Endothelial cell of umbilical vein (primary cell): ENCODE measurements around the gene REXO2. TPM values are rescaled to one million over a fixed set of nuclear protein-coding genes. Genes with fewer than 3 reads are reported as not detected.

ENCODE experiments used
- BruUV-seq: library from RNA; stranded (reverse); fragments of 400-500 nt; replicated peaks from 2 replicates; lab custom pipeline; 2021; lab: Mats Ljungman, UMichigan
- CTCF ChIA-PET: fragments of 300-600, 350-600 bp; sonication (Branson Sonifier 250); formaldehyde crosslinking; loops from one replicate; lab custom pipeline; 2021; ENCODE audit warnings: antibody characterized with exemption, inconsistent platforms; lab: Charles Lee
- POLR2A ChIA-PET: fragments of 300-600, 350-600 bp; sonication (Branson Sonifier 250); formaldehyde crosslinking; loops from one replicate; lab custom pipeline; 2021; ENCODE audit warnings: antibody characterized with exemption, inconsistent platforms; lab: Charles Lee
- DNase-seq: peaks from one replicate; pipeline ENCODE4 v3.0.0-alpha.2; 2011; ENCODE audit warnings: low read depth, low spot score
- FAIRE-seq: peaks from 2 replicates; lab custom pipeline; 2011; peaks lifted over from hg19 to GRCh38; lab: Jason Lieb, UNC
- H2AFZ ChIP-seq: 2 replicates; pipeline ENCODE4 v1.6.0; 2012; ENCODE audit warnings: low read depth, low read length, control low read depth, inconsistent platforms
- H3K27ac ChIP-seq: 2 replicates; pipeline ENCODE4 v1.5.1; 2011; ENCODE audit warnings: low read depth, mild to moderate bottlenecking, control low read depth, low read length, moderate library complexity; ENCODE audit not compliant: insufficient read depth
- H3K27me3 ChIP-seq, 2 experiments: 2 replicates each; pipeline versions ENCODE4 v1.6.0 to v1.6.1; 2011; ENCODE audit warnings: low read length in 2 of 2, mixed read lengths in 1 of 2; ENCODE audit not compliant: control insufficient read depth in 2 of 2, insufficient read depth in 2 of 2
- H3K36me3 ChIP-seq, 2 experiments: 2 replicates in 1 of 2; 3 replicates in 1 of 2; pipeline ENCODE4 v1.5.1; 2011; ENCODE audit warnings: low read length in 2 of 2, mild to moderate bottlenecking in 1 of 2, moderate library complexity in 1 of 2; ENCODE audit not compliant: control insufficient read depth in 2 of 2, insufficient read depth in 2 of 2; ENCODE audit errors: extremely low read depth in 1 of 2
- H3K4me1 ChIP-seq: 3 replicates; pipeline ENCODE4 v1.5.1; 2011; ENCODE audit warnings: mild to moderate bottlenecking, low read length; ENCODE audit not compliant: control insufficient read depth, insufficient read depth; ENCODE audit errors: extremely low read depth
- H3K4me2 ChIP-seq: 2 replicates; pipeline ENCODE4 v1.6.1; 2011; ENCODE audit warnings: low read length, control low read depth, mixed read lengths; ENCODE audit not compliant: insufficient read depth
- H3K4me3 ChIP-seq, 3 experiments: fragments of 200-600 bp in 1 of 3; sonication (generic), shearing (Covaris generic) in 1 of 3; replicated peaks in 1 of 3; 2 replicates each; pipeline ENCODE4 v1.5.1; 2011 to 2016; ENCODE audit warnings: control low read depth in 3 of 3, low read length in 3 of 3, mild to moderate bottlenecking in 2 of 3, inconsistent platforms in 1 of 3, low read depth in 1 of 3, moderate library complexity in 1 of 3; ENCODE audit not compliant: insufficient read depth in 1 of 3
- H3K79me2 ChIP-seq: 2 replicates; pipeline ENCODE4 v1.6.0; 2012; ENCODE audit warnings: low read length, inconsistent platforms; ENCODE audit not compliant: control insufficient read depth, insufficient read depth
- H3K9ac ChIP-seq: replicated peaks from 2 replicates; pipeline ENCODE3; 2011; ENCODE audit warnings: low read length, control low read depth; ENCODE audit not compliant: insufficient read depth; ENCODE audit errors: extremely low read depth
- H3K9me1 ChIP-seq: replicated peaks from 3 replicates; pipeline ENCODE4 v1.6.0; 2011; ENCODE audit warnings: mild to moderate bottlenecking, low read length; ENCODE audit not compliant: control insufficient read depth, insufficient read depth; ENCODE audit errors: extremely low read depth
- H3K9me3 ChIP-seq: replicated peaks from 2 replicates; pipeline ENCODE4 v1.5.1; 2012; ENCODE audit warnings: low read length, inconsistent platforms; ENCODE audit not compliant: control insufficient read depth, insufficient read depth
- H4K20me1 ChIP-seq: replicated peaks from 2 replicates; pipeline ENCODE3; 2011; ENCODE audit warnings: mild to moderate bottlenecking, low read length; ENCODE audit not compliant: control insufficient read depth, insufficient read depth; ENCODE audit errors: extremely low read depth
- EZH2 ChIP-seq: IDR thresholded peaks from 2 replicates; pipeline ENCODE4 v1.6.1; 2012; ENCODE audit warnings: borderline replicate concordance, low read depth, mild to moderate bottlenecking, moderate library complexity, low read length, inconsistent platforms; ENCODE audit not compliant: severe bottlenecking
- FOS ChIP-seq: IDR thresholded peaks from 2 replicates; pipeline ENCODE4 v1.6.1; 2011; ENCODE audit warnings: mild to moderate bottlenecking, low read length, moderate library complexity, borderline replicate concordance; ENCODE audit not compliant: insufficient read depth
- GATA2 ChIP-seq: IDR thresholded peaks from 2 replicates; pipeline ENCODE4 v1.7.0; 2011; ENCODE audit warnings: low read depth, mild to moderate bottlenecking, moderate library complexity, mixed read lengths, low read length; ENCODE audit not compliant: insufficient read length, insufficient read depth
- JUN ChIP-seq: IDR thresholded peaks from 2 replicates; pipeline ENCODE4 v1.6.1; 2011; ENCODE audit warnings: borderline replicate concordance, low read depth; ENCODE audit not compliant: insufficient read length, insufficient read depth
- MYC ChIP-seq: IDR thresholded peaks from one replicate; pipeline ENCODE4 v1.6.1; 2011; ENCODE audit warnings: mild to moderate bottlenecking, low read depth, low read length
- POLR2A ChIP-seq: IDR thresholded peaks from 2 replicates; pipeline ENCODE4 v1.6.1; 2012; ENCODE audit warnings: low read depth, mild to moderate bottlenecking, control low read depth, low read length
- POLR2AphosphoS5 ChIP-seq: IDR thresholded peaks from 2 replicates; pipeline ENCODE4 v1.6.1; 2012; ENCODE audit warnings: low read depth, mild to moderate bottlenecking, control low read depth, low read length, moderate library complexity; ENCODE audit not compliant: insufficient read depth
- dilution Hi-C: fragments of 300-500 bp; cut with MboI; formaldehyde crosslinking; loops from one replicate; pipeline ENCODE4 v1.15.0; 2019; ENCODE audit warnings: low sequenced_read_pairs; ENCODE audit not compliant: extremely low pct_ligation_motif_present
- intact Hi-C: fragments of 100-400 bp; cut with micrococcal nuclease; formaldehyde crosslinking; loops from one replicate; pipeline ENCODE4 v1.10.0; 2022
- polyA plus RNA-seq, 4 experiments: library from polyadenylated mRNA; depleted of rRNA in 3 of 4; stranded (reverse) in 3 of 4; unstranded in 1 of 4; fragments of >200 nt; gene quantifications; 2 replicates each; pipeline versions ENCODE4 v1.2.1 to v1.2.3, GENCODE V29; 2011 to 2012; ENCODE audit warnings: missing spikeins in 1 of 4
- total RNA-seq: library from RNA; stranded (reverse); gene quantifications from 2 replicates; pipeline ENCODE4 v1.2.3, GENCODE V29; 2021
- TF ChIP-seq, protein P1 (sequence below), 2 donors: IDR thresholded peaks; 1 replicate in 1 of 2; 2 replicates in 1 of 2; pipeline ENCODE4 v1.5.1; 2011; ENCODE audit warnings: low read length in 2 of 2, mild to moderate bottlenecking in 2 of 2, moderate library complexity in 2 of 2, control low read depth in 1 of 2, inconsistent platforms in 1 of 2, low read depth in 1 of 2; ENCODE audit not compliant: insufficient read depth in 1 of 2; ENCODE audit errors: extremely low read depth in 1 of 2
- TF ChIP-seq, protein P2 (sequence below): IDR thresholded peaks from 2 replicates; pipeline ENCODE4 v1.6.1; 2011; ENCODE audit not compliant: insufficient read depth, insufficient read length

REXO2 gene
- total and polyA plus RNA-seq, 2 donors (not counting 3 experiments of a cell fraction or from before 2014, with no cell fraction given), result 182 to 296 TPM

DNA sequence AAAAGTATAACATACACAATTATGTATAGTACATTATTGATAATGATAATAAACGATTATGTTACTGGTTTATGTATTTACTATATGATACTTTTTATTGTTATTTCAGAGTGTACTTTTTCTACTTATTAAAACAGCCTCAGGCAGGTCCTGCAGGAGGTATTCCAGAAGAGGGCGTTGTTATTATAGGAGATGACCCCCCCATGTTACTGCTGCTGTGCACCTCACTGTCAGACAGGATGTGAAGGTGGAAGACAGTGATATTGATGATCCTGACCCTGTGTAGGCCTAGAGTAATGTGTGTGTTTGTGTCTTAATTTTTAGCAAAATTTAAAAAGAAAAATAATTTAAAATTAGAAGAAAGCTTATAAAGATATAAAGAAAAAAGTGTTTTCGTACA lies 57.6 kb downstream of the REXO2 start:
- H3K9me3 ChIP-seq, result no peaks in the 10 kb centered on the region
- no peak for FAIRE-seq
- no peaks in the 10 kb centered on the region for H3K79me2 ChIP-seq
- H3K27ac ChIP-seq, result no peak overlapping the region
- H3K4me2 ChIP-seq, result no peak overlapping the region
- H3K9ac ChIP-seq, result no peak overlapping the region
- dilution Hi-C loops (no loop called here), intact Hi-C loops (no loop called here)
- no peak for DNase-seq
- no peaks in the 10 kb centered on the region for H4K20me1 ChIP-seq
- H3K4me3 ChIP-seq, result no peak overlapping the region
- TF ChIP-seq MYC (no peak), POLR2A (no peak), POLR2AphosphoS5 (no peak), FOS (no peak), EZH2 (no peak), JUN (no peak), GATA2 (no peak)
- TF ChIP-seq, protein P1, sequence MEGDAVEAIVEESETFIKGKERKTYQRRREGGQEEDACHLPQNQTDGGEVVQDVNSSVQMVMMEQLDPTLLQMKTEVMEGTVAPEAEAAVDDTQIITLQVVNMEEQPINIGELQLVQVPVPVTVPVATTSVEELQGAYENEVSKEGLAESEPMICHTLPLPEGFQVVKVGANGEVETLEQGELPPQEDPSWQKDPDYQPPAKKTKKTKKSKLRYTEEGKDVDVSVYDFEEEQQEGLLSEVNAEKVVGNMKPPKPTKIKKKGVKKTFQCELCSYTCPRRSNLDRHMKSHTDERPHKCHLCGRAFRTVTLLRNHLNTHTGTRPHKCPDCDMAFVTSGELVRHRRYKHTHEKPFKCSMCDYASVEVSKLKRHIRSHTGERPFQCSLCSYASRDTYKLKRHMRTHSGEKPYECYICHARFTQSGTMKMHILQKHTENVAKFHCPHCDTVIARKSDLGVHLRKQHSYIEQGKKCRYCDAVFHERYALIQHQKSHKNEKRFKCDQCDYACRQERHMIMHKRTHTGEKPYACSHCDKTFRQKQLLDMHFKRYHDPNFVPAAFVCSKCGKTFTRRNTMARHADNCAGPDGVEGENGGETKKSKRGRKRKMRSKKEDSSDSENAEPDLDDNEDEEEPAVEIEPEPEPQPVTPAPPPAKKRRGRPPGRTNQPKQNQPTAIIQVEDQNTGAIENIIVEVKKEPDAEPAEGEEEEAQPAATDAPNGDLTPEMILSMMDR (IDR thresholded peaks at IDR 0.05; ENCODE audit: extremely low read depth in 1 of 2, insufficient read depth in 1 of 2, low read depth in 1 of 2, low read length in 2 of 2), result no peak
- TF ChIP-seq, protein P2, sequence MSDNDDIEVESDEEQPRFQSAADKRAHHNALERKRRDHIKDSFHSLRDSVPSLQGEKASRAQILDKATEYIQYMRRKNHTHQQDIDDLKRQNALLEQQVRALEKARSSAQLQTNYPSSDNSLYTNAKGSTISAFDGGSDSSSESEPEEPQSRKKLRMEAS, result no peak
- no peaks in the 10 kb centered on the region for H3K36me3 ChIP-seq
- H3K9me1 ChIP-seq, result no peaks in the 10 kb centered on the region
- CTCF ChIA-PET, result interaction anchor here (2.0 kb wide), 1 partner anchor 60 kb away, joined by 5 read pairs; no protein-coding TSS in a partner anchor
- H3K27me3 ChIP-seq, result no peaks in the 10 kb centered on the region
- H3K4me1 ChIP-seq, result no peaks in the 10 kb centered on the region
- BruUV-seq, result no TSS peak
- POLR2A ChIA-PET, result no interaction called here
- no peak overlapping the region for H2AFZ ChIP-seq
